GM11168 (cell line): ENCODE results near the gene PAK4.
"Not testable (repeated sequence)": the region's sequence is repeated elsewhere in the genome, so short reads cannot be mapped to it uniquely, and the experiment has no call there.

Source experiments
- in situ Hi-C: fragments of 300-500 bp; cut with MboI; formaldehyde crosslinking; loops from one replicate; pipeline ENCODE4 v1.12.0; 2022; ENCODE audit warnings: low sequenced_read_pairs; ENCODE audit not compliant: unreplicated experiment

PAK4 gene

DNA sequence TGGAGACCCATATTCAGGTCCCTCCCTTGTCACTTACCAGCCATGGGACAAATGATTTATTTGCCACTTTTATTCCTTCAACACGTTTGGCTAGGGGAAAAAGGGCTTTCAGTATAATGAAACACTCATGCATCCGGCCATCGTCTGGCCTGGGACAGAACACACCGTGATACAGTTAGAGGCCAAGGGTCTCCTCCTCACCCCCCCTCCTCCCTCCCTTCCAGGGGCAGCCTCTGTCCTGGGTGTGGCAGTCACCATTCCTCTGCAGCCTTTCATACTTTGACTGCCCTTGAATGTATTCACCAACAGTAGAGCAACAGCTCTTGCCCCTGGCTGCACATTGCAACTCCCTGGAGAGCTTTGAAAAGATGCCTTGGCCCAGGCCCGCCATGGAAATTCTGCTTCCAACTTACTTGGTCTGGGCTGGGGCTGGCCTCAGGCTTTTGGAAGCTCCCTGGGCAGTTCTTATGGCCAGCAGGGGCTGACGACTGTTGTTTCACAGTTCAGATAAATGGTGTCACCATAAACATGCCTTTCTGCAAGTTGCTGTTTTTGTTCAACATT, 3.0 kb downstream of the PAK4 start:
- in situ Hi-C loops: no loop called here

- in situ Hi-C loops: no loop called here
Observed at GRCh38 chr19:39129116-39129515, 3.5 kb downstream of the PAK4 start.

DNA sequence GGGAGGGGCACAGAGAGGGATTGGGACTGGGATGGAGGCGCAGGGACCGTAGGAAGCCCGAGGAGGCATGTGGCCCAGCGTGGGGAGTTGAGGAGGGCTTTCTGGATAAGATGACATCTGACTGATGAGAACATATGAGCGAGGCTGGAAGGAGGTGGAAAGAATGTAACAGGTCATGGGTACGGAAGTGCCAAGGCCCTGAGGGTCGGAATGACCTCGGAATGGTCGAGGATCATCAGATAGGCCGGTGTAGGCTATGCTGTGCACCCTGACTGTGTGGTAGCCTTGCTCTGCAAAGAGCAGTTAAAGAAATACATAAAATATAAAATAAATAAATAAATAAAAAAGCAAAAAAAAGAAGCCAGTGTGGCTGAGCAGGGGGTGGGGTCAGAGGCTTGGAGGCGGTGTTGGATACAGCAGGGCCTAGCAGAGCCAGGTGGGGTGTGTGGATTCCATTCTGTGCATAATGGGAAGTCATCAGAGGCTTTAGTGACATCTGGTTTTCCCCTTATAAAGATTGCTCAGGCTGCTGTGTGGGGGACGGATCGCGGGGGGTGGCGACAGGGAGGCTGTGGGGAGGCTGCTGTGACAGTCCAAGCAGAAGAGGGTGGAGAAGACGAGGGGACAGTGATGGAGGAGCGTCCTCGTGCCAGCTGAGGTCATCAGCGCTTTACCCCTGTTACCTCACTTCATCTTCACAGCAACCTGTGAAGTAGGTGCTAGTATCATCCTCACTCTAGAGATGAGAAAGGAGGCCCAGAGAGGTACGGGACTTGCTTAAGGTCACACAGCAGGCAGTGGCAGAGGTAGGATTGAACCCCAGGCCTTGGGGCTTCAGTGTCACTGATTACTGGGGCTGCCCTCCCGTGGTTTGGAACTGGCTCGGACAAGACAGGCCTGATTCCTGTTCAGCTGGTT, 5.0 kb downstream of the PAK4 start:
- in situ Hi-C loops: no loop called here

GRCh38 chr19:39131255-39131755, 5.7 kb downstream of the PAK4 start:
- in situ Hi-C loops: no loop called here

GRCh38 chr19:39132344-39132969, 6.9 kb downstream of the PAK4 start:
- in situ Hi-C loops: no loop called here

GRCh38 chr19:39133431-39134270, 8.1 kb downstream of the PAK4 start:
- in situ Hi-C loops: no loop called here

GRCh38 chr19:39135701-39136100, 10.1 kb downstream of the PAK4 start:
- in situ Hi-C loops: no loop called here

DNA sequence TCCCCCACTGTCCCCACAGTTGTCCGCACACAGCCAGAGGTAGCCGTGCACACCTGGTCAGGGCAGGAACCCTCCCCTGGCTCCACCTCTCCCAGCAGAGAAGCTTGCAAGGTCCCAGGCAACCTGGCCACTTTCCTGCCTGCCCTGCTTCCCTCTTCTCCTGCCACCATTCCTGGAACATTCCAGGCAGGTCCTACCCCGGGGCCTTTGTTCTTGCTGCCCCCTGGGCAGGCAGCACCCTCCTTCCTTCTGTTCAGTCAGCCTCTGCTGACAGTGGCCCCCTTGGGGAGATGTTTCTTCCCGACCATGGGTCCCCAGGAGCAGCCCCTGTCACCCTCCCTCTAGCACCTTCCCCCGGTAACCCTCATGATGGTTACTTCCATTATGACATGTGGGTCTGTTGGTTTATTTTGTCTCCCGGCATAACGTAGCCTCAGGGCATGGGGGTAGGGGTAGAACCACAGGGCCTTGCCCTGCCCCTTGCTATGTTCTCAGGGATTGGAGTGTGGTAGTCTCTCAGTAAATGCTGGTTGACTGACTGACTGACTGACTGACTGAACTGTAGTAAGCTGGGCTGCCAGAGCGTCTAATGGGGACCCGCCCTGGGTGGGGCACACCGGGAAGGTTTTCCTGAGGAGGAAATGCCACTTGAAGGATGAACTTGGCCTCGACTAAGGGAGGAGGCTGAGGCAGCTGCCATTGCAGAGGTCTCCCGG, 10.8 kb downstream of the PAK4 start:
- in situ Hi-C loops: no loop called here

DNA sequence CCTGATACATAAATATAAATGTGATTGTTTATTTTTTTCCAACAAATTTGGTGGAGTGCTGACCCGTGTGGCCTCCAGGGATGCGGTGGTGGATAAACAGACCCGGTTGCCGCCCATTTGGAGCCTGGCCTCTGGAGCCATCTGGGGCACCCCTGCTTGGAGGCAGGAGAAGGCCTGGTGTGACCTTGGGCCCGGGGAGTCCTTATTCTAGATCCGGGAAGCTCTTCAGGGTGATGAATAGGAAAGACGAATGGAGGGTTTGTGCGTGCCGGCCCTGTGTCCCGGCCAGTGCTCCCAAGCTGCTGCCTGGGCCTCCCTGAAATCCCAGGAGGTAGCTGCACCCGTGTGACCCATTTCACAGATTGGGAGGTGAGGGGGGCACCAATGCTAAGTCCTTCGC, 11.5 kb downstream of the PAK4 start:
- in situ Hi-C loops: no loop called here

GRCh38 chr19:39138221-39139211, 12.9 kb downstream of the PAK4 start:
- in situ Hi-C loops: no loop called here

- in situ Hi-C loops: no loop called here
Observed at GRCh38 chr19:39139305-39139874, 13.8 kb downstream of the PAK4 start.

- in situ Hi-C loops: no loop called here
Observed at GRCh38 chr19:39139971-39140453, 14.4 kb downstream of the PAK4 start.

DNA sequence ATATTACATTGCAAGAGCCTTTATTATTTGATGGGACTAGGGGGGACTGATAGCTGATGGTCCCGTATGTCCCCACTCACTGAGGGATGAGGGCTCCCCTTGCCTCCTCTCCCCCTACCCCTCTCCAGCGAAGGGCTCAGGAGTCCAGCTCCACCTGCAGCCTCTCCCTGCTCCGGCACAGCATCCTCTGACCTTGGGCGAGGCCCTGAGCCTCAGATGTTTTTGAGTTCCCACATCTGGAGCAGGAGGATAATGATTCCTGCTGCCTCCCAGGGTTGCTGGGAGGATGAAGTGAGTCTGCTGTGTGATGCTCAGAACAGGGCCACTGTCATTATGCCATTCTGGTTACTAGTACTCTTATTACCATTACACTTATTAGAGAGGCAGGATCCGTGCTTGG, 15.0 kb downstream of the PAK4 start:
- in situ Hi-C loops: no loop called here

DNA sequence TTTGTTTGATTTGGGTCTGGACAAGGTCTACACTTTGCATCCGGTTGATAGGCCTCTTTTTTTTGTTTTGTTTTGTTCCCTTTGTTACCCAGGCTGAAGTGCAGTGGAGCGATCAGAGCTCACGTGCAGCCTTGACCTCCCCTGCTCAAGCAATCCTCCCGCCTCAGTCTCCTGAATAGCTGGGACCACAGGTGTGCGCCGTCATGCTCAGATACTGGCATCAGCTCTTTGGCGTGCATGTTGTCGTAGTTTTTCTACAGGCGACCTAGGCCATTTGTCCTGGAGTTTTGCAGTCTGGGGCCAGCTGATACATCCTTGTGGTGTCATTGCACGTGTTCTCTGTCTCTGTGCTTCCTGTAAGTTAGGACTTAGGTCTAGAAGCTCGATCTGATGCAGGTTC, 16.3 kb downstream of the PAK4 start:
- in situ Hi-C loops: no loop called here

GRCh38 chr19:39142630-39143029, 17.0 kb downstream of the PAK4 start:
- in situ Hi-C loops: no loop called here

GRCh38 chr19:39143757-39144289, 18.2 kb downstream of the PAK4 start:
- in situ Hi-C loops: not testable (repeated sequence)

GRCh38 chr19:39144290-39145071, 18.9 kb downstream of the PAK4 start:
- in situ Hi-C loops: no loop called here
